ENCODE results near the gene VPREB1.
"Not testable (repeated sequence)": the region's sequence is repeated elsewhere in the genome, so short reads cannot be mapped to it uniquely, and the experiment has no call there.

Gene VPREB1

GRCh38 chr22:22244316-22245250, at the start of gene VPREB1:
Gene VPREB1 (plus strand): TSS chr22:22244786. CDS start chr22:22244814, 28 bp downstream.
- DNase-seq: no peak

GRCh38 chr22:22194931-22195264, 49.7 kb upstream of the VPREB1 start:
- DNase-seq: no peak

- no peak for DNase-seq
These were observed 49.1 kb upstream of the VPREB1 start for GRCh38 chr22:22195265-22196017.

GRCh38 chr22:22196018-22196533, 48.5 kb upstream of the VPREB1 start:
- DNase-seq: no peak

GRCh38 chr22:22196833-22197477, 47.6 kb upstream of the VPREB1 start:
- no peak for DNase-seq

GRCh38 chr22:22197993-22198402, 46.6 kb upstream of the VPREB1 start:
- DNase-seq: no peak

- DNase-seq: no peak
These were observed 45.8 kb upstream of the VPREB1 start for GRCh38 chr22:22198751-22199150.

GRCh38 chr22:22199634-22200033, 45.0 kb upstream of the VPREB1 start:
- DNase-seq: no peak

GRCh38 chr22:22200569-22201184, 43.9 kb upstream of the VPREB1 start:
- DNase-seq: no peak

GRCh38 chr22:22201185-22201929, 43.2 kb upstream of the VPREB1 start:
- no peak for DNase-seq

GRCh38 chr22:22201930-22202343, 42.6 kb upstream of the VPREB1 start:
- no peak for DNase-seq

GRCh38 chr22:22203048-22203971, 41.3 kb upstream of the VPREB1 start:
- DNase-seq: no peak

- DNase-seq: no peak
These were observed 36.6 kb upstream of the VPREB1 start for GRCh38 chr22:22207845-22208564.

- no peak for DNase-seq
These were observed 35.9 kb upstream of the VPREB1 start for GRCh38 chr22:22208652-22209051.

- not testable (repeated sequence) for DNase-seq
These were observed 35.4 kb upstream of the VPREB1 start for GRCh38 chr22:22209080-22209640.

GRCh38 chr22:22210375-22210774, 34.2 kb upstream of the VPREB1 start:
- no peak for DNase-seq

GRCh38 chr22:22210889-22211833, 33.4 kb upstream of the VPREB1 start:
- no peak for DNase-seq

GRCh38 chr22:22213231-22213630, 31.4 kb upstream of the VPREB1 start:
- no peak for DNase-seq
